GM12892 (cell line): ENCODE measurements around the gene KNTC1.
"Not testable (repeated sequence)": the region's sequence is repeated elsewhere in the genome, so short reads cannot be mapped to it uniquely, and the experiment has no call there.

Source experiments
- POLR2A ChIP-seq: IDR thresholded peaks from 2 replicates; pipeline ENCODE4 v1.6.1; 2011; ENCODE audit warnings: low read depth, low read length, control low read depth
- POLR2AphosphoS5 ChIP-seq: IDR thresholded peaks from 2 replicates; pipeline ENCODE4 v1.6.1; 2011; ENCODE audit warnings: low read depth, low read length, control low read depth

GRCh38 chr12:122653291-122653690 is 126.2 kb downstream of the KNTC1 start:
- not testable (repeated sequence) for TF ChIP-seq POLR2A, POLR2AphosphoS5
